ENCODE data around the gene PAX8.

DNA sequence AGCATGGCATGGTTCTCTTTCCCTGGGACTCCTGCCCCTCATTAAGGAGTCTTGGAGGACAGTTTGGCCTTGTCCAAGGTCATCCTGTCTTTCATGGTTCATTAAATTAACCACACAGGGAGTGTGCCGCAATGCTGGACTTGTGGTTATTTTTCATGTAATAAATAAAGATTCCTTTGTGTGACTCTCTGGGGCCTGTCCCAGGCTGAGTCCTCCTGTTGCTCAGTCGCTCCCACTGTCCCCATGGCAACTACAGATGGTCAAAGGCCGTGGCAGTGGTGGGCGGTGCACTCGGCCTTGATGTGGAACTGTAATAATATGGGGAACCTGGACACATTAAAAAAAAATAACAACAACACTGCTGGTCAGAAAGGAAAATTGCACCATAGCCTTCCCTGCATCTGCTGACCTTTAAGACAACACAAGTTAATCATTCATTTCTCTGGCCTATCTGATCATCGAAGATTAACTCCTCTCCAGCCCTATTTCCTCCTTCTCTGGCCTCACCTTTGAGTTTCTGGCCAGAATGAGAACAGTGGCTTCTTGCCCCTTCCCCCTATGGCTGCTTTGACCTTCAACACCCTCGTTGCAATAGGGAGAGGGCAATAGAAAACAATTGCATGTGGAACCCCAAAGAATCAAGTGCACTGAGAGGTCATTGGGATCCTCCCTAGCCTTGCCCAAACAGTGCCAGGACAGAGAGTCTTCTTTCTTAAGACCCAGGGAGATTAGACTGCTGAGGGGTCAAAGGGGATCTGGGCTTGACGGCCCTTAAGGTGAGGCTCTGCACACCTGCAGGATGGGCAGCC, 60.2 kb downstream of the PAX8 start:
- TF ChIP-seq CTCF (tag by site-specific recombination; IDR thresholded peaks at IDR 0.05) (no peak), ZNF768 (tag by site-specific recombination; IDR thresholded peaks at IDR 0.05) (no peak), ZNF585B (tag by site-specific recombination; IDR thresholded peaks at IDR 0.05) (no peak)
